Naive B cell (primary cell): ENCODE data around the gene CXADR. TPM values are rescaled to one million over a fixed set of nuclear protein-coding genes. Genes with fewer than 3 reads are reported as not detected.
"Not testable (repeated sequence)": the region's sequence is repeated elsewhere in the genome, so short reads cannot be mapped to it uniquely, and the experiment has no call there.

Experiments
- ATAC-seq, 2 donors: fragments of 150-1000 bp; cut with Tn5 transposase; 2 replicates each; pipeline ENCODE4 v1.10.0; 2021; ENCODE audit warnings: low read depth in 2 of 2, mild to moderate bottlenecking in 2 of 2, moderate library complexity in 2 of 2
- DNase-seq: peaks from one replicate; pipeline ENCODE4 v3.0.0; 2022
- H3K27ac Mint-ChIP-seq, 6 donors: one replicate each; pipeline ENCODE4 v1.8.0; 2020 to 2022; ENCODE audit warnings: mild to moderate bottlenecking in 6 of 6, mixed read lengths in 6 of 6, moderate library complexity in 5 of 6, inconsistent platforms in 2 of 6
- H3K27me3 Mint-ChIP-seq, 3 donors: one replicate each; pipeline ENCODE4 v1.8.0; 2021 to 2022; ENCODE audit warnings: mixed read lengths in 3 of 3, mild to moderate bottlenecking in 1 of 3
- H3K36me3 Mint-ChIP-seq, 2 donors: one replicate each; pipeline ENCODE4 v1.8.0; 2020 to 2022; ENCODE audit warnings: mixed read lengths in 2 of 2, inconsistent platforms in 1 of 2, mild to moderate bottlenecking in 1 of 2
- H3K4me1 Mint-ChIP-seq, 3 donors: one replicate each; pipeline ENCODE4 v1.8.0; 2020 to 2022; ENCODE audit warnings: mixed read lengths in 3 of 3, inconsistent platforms in 1 of 3, mild to moderate bottlenecking in 1 of 3, moderate library complexity in 1 of 3
- H3K4me3 Mint-ChIP-seq, 8 donors: one replicate each; pipeline ENCODE4 v1.8.0; 2020 to 2022; ENCODE audit warnings: mild to moderate bottlenecking in 8 of 8, mixed read lengths in 8 of 8, moderate library complexity in 8 of 8, inconsistent platforms in 2 of 8
- H3K9me3 Mint-ChIP-seq, 7 donors: one replicate each; pipeline ENCODE4 v1.8.0; 2020 to 2022; ENCODE audit warnings: mixed read lengths in 7 of 7, mild to moderate bottlenecking in 5 of 7, inconsistent platforms in 2 of 7, moderate library complexity in 1 of 7
- polyA plus RNA-seq, 6 donors: library from polyadenylated mRNA; unstranded; fragments of 300-500 nt; fragmentation: Illumina TruSeq; gene quantifications; one replicate each; pipeline ENCODE4 v1.2.3, GENCODE V29; 2021; ENCODE audit warnings: low read depth in 6 of 6

CXADR gene
- polyA plus RNA-seq, 6 donors from 2014 or later = not detected

GRCh38 chr21:17514124-17514845 is 1.4 kb downstream of the CXADR start:
- Mint-ChIP-seq H3K27ac (no peak overlapping the region), H3K27me3 (peaks cover 38 to 81% (median 52%) of the 10 kb centered on the region in 3 donors), H3K9me3 (peaks cover 0 to 10% (median 0%) of the 10 kb centered on the region in 7 donors)

GRCh38 chr21:17517008-17517407 is 4.2 kb downstream of the CXADR start:
- not testable (repeated sequence) for H3K27ac Mint-ChIP-seq, DNase-seq, H3K9me3 Mint-ChIP-seq, ATAC-seq, H3K4me3 Mint-ChIP-seq, H3K36me3 Mint-ChIP-seq
- H3K27me3 Mint-ChIP-seq = peaks cover 49 to 70% (median 67%) of the 10 kb centered on the region in 3 donors
- peaks cover 13 to 18% (median 17%) of the 10 kb centered on the region in 3 donors for H3K4me1 Mint-ChIP-seq

More at GRCh38 chr21:17514124-17514845, 1.4 kb downstream of the CXADR start:
- H3K36me3 Mint-ChIP-seq = peaks cover 0 to 10% of the 10 kb centered on the region in 2 donors
- peaks cover 14 to 21% (median 18%) of the 10 kb centered on the region in 3 donors for H3K4me1 Mint-ChIP-seq
- peak overlapping the region; percentile 74 to 94 (median 84) for H3K4me3 Mint-ChIP-seq
- DNase-seq (no peak), ATAC-seq (no peak)

GRCh38 chr21:17519208-17519738 is 6.4 kb downstream of the CXADR start:
- H3K4me1 Mint-ChIP-seq = peaks cover 0 to 3% (median 2%) of the 10 kb centered on the region in 3 donors
- DNase-seq (no peak), ATAC-seq (no peak)
- H3K9me3 Mint-ChIP-seq = peaks cover 0 to 7% (median 0%) of the 10 kb centered on the region in 7 donors
- H3K4me3 Mint-ChIP-seq = no peak overlapping the region
- no peak overlapping the region for H3K27ac Mint-ChIP-seq
- peaks cover 52 to 64% (median 62%) of the 10 kb centered on the region in 3 donors for H3K27me3 Mint-ChIP-seq
- no peaks in the 10 kb centered on the region for H3K36me3 Mint-ChIP-seq

- Mint-ChIP-seq H3K36me3 (no peaks in the 10 kb centered on the region), H3K27me3 (peaks cover 46 to 57% (median 56%) of the 10 kb centered on the region in 3 donors), H3K9me3 (peaks cover 0 to 7% (median 0%) of the 10 kb centered on the region in 7 donors), H3K27ac (no peak overlapping the region), H3K4me3 (no peak overlapping the region), H3K4me1 (no peaks in the 10 kb centered on the region)
- no peak for DNase-seq
- no peak for ATAC-seq
Measured at GRCh38 chr21:17519965-17520609, 7.2 kb downstream of the CXADR start.

GRCh38 chr21:17523007-17523451 is 10.2 kb downstream of the CXADR start:
- H3K27ac Mint-ChIP-seq = no peak overlapping the region
- peaks cover 0 to 4% (median 0%) of the 10 kb centered on the region in 7 donors for H3K9me3 Mint-ChIP-seq
- H3K4me3 Mint-ChIP-seq = no peak overlapping the region
- DNase-seq (no peak), ATAC-seq (no peak)
- no peaks in the 10 kb centered on the region for H3K36me3 Mint-ChIP-seq
- H3K4me1 Mint-ChIP-seq = no peaks in the 10 kb centered on the region
- peaks cover 31 to 37% (median 34%) of the 10 kb centered on the region in 3 donors for H3K27me3 Mint-ChIP-seq

GRCh38 chr21:17523979-17524494 is 11.2 kb downstream of the CXADR start:
- not testable (repeated sequence) for H3K4me1 Mint-ChIP-seq, H3K4me3 Mint-ChIP-seq, ATAC-seq, H3K27ac Mint-ChIP-seq, H3K9me3 Mint-ChIP-seq, H3K36me3 Mint-ChIP-seq, DNase-seq
- peaks cover 21 to 32% (median 32%) of the 10 kb centered on the region in 3 donors for H3K27me3 Mint-ChIP-seq

GRCh38 chr21:17524635-17525034 is 11.8 kb downstream of the CXADR start:
- Mint-ChIP-seq H3K4me3 (no peak overlapping the region), H3K4me1 (no peaks in the 10 kb centered on the region), H3K36me3 (no peaks in the 10 kb centered on the region), H3K9me3 (peaks cover 0 to 4% (median 0%) of the 10 kb centered on the region in 7 donors), H3K27me3 (peaks cover 15 to 27% (median 26%) of the 10 kb centered on the region in 3 donors), H3K27ac (no peak overlapping the region)
- DNase-seq (no peak), ATAC-seq (no peak)

- no peak overlapping the region for H3K27ac Mint-ChIP-seq
- no peak for ATAC-seq
- no peak overlapping the region for H3K4me3 Mint-ChIP-seq
- DNase-seq = no peak
- peaks cover 12 to 16% (median 15%) of the 10 kb centered on the region in 3 donors for H3K27me3 Mint-ChIP-seq
- H3K4me1 Mint-ChIP-seq = no peaks in the 10 kb centered on the region
- no peaks in the 10 kb centered on the region for H3K36me3 Mint-ChIP-seq
- H3K9me3 Mint-ChIP-seq = peaks cover 0 to 3% (median 0%) of the 10 kb centered on the region in 7 donors
Measured at GRCh38 chr21:17526776-17527175, 13.9 kb downstream of the CXADR start.

GRCh38 chr21:17527240-17527639 is 14.4 kb downstream of the CXADR start:
- H3K4me3 Mint-ChIP-seq = no peak overlapping the region

GRCh38 chr21:17527711-17528110 is 14.9 kb downstream of the CXADR start:
- no peaks in the 10 kb centered on the region for H3K36me3 Mint-ChIP-seq
- no peaks in the 10 kb centered on the region for H3K4me1 Mint-ChIP-seq
- peaks cover 11 to 13% (median 11%) of the 10 kb centered on the region in 3 donors for H3K27me3 Mint-ChIP-seq
- no peak overlapping the region for H3K27ac Mint-ChIP-seq
- ATAC-seq = no peak
- peaks cover 0 to 3% (median 0%) of the 10 kb centered on the region in 7 donors for H3K9me3 Mint-ChIP-seq
- no peak overlapping the region for H3K4me3 Mint-ChIP-seq
- DNase-seq = no peak

More at GRCh38 chr21:17527240-17527639, 14.4 kb downstream of the CXADR start:
- DNase-seq (no peak), ATAC-seq (no peak)
- Mint-ChIP-seq H3K27ac (no peak overlapping the region), H3K9me3 (peaks cover 0 to 3% (median 0%) of the 10 kb centered on the region in 7 donors), H3K27me3 (peaks cover 15 to 17% (median 16%) of the 10 kb centered on the region in 3 donors), H3K4me1 (no peaks in the 10 kb centered on the region), H3K36me3 (no peaks in the 10 kb centered on the region)

GRCh38 chr21:17529648-17530047 is 16.8 kb downstream of the CXADR start:
- Mint-ChIP-seq H3K27me3 (peaks cover 4 to 10% (median 7%) of the 10 kb centered on the region in 3 donors), H3K27ac (no peak overlapping the region), H3K36me3 (no peaks in the 10 kb centered on the region), H3K9me3 (peaks cover 0 to 2% (median 0%) of the 10 kb centered on the region in 7 donors), H3K4me1 (no peaks in the 10 kb centered on the region), H3K4me3 (no peak overlapping the region)
- ATAC-seq (no peak), DNase-seq (no peak)

- H3K27me3 Mint-ChIP-seq = peaks cover 3 to 20% (median 14%) of the 10 kb centered on the region in 3 donors
- no peak for ATAC-seq
- peaks cover 0 to 2% (median 0%) of the 10 kb centered on the region in 7 donors for H3K9me3 Mint-ChIP-seq
- no peak for DNase-seq
- no peaks in the 10 kb centered on the region for H3K4me1 Mint-ChIP-seq
- no peaks in the 10 kb centered on the region for H3K36me3 Mint-ChIP-seq
- H3K4me3 Mint-ChIP-seq = no peak overlapping the region
- H3K27ac Mint-ChIP-seq = no peak overlapping the region
Measured at GRCh38 chr21:17532292-17532691, 19.4 kb downstream of the CXADR start.

GRCh38 chr21:17536381-17536780 is 23.5 kb downstream of the CXADR start:
- ATAC-seq = no peak
- Mint-ChIP-seq H3K36me3 (no peaks in the 10 kb centered on the region), H3K27ac (no peak overlapping the region), H3K4me1 (peaks cover 0 to 9% (median 0%) of the 10 kb centered on the region in 3 donors), H3K4me3 (peak overlapping the region in 1 of 8 donors; percentile 15), H3K27me3 (peaks cover 17 to 36% (median 34%) of the 10 kb centered on the region in 3 donors), H3K9me3 (peaks cover 0 to 1% (median 0%) of the 10 kb centered on the region in 7 donors)
- DNase-seq = no peak
